ENCODE measurements around the gene ADTRP.

ADTRP gene, protein sequence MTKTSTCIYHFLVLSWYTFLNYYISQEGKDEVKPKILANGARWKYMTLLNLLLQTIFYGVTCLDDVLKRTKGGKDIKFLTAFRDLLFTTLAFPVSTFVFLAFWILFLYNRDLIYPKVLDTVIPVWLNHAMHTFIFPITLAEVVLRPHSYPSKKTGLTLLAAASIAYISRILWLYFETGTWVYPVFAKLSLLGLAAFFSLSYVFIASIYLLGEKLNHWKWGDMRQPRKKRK

DNA sequence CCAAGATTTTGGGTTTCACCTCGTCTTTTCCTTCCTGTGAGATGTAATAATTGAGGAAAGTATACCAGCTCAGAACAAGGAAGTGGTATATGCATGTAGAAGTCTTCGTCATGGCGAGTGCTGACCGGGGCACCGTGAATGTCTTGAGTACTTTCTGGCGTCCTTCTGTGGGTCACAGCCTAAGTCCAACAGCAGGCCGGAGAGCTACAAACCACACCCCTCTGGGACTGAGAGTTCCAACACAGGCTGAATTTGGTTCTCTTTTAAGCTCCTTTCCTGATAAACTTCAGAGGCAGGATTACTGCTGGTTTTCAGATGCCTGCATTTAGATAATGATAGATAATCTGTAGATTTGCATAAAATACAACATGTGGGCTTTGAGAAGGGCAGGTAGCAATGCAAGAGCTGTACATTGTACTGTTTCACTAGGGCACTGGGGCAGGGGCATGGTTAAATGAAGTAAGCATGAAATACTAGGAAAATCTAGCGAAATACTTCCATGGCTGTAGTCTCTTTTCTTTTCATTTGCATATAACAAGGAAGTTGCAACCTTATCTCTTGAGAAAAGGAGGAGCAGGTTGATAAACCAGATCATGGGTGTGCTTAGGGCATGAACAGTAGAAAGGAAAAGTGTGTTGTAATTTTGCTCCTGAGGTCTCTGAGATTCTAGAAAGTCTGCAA, at the start of gene ADTRP:
ADTRP (minus strand) TSS at position 156 of the 681 bp plus-strand sequence; CDS start at position 112, 44 bp downstream.
- no peak for DNase-seq

DNA sequence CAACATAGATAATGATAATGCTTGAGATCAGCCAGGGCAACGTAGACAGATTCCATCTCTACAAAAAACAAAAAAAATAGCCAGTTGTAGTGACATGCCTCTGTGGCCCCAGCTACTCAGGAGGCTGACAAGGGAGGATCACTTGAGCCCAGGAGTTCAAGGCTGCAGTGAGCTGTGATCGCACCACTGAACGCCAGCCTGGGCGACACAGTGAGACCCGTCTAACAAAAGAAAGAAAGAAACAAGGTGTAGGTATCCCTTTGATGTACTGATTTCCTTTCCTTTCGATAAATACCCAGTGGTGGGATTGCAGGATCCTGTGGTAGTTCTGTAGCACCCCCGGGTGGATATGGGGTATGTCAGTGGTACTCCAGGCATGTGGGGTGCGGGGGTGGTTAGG, 48.2 kb upstream of the ADTRP start:
- DNase-seq: no peak

DNA sequence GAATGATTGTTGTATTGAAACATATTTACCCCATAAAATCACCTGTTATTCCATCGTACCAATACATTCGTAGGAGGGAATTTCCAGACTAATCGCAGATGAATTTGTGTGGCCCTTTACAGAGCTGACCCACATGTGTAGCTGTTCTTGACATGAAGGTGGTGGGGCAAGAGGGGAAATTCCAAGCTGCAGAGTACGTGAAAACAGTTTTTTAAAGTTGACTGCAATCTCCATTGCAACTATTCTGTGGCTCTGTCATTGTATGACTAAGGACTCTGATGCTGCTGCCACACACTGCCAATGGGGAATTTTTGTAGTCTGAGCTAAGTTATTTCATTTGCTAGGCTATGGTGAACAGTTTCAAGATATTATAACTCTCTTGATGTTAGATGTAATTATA, 46.4 kb upstream of the ADTRP start:
- DNase-seq: no peak

DNA sequence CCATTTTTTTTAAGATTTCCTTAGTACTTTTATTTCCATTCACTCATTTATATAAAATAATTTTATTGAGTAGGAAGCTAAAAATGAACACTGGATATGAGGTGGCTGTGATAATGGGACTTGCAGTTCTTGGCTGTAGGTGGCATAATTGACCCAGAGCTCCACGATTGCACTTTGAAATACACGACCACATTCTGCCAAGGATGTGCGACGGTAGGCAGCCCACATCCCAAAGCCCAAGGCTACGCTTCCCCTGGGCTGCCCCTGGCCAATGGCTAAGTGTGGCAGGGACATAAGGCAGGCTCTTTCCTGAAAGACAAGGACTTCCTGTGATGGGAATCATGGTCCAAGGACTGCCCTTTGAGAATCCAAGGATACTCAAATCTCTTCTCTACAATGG, 43.7 kb upstream of the ADTRP start:
- no peak for DNase-seq

DNA sequence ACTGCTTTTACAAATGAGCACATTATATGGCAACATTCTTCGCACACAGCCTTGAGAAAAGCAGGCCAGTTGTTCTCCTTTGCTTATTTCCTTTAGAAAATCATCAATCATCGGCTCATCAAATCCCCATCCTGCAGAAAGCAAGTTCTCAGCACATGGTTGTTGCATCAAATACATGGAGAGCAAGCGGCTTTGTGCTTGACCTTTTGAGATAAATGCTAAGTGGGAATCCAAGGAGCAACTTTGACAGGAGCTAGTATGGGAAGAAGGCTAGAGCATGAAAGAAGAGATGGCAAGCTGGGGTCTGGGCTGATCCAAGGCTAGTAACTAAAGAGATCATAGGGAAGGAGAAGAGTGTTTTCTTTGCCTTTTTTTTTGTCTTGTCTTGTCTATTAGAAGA, 43.2 kb upstream of the ADTRP start:
- no peak for DNase-seq

DNA sequence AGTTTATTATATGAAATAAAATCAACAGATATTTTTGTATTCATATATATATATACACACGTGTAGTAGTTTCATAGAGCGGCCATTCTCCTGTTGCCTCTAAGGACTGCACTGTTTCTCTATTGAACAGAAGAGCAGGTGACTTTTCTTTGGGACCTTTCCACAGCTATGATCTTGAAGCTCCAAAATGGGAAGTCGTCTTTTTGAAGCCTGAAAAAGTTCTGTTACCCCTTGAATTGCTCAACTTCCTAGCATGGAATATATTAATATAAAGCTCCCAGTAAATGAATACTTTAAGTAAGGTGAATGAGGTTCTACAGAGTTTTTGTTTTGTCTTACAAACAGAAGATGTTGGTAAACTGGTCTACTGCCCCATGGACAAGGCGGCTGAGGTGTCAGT, 42.2 kb upstream of the ADTRP start:
- no peak for DNase-seq

DNA sequence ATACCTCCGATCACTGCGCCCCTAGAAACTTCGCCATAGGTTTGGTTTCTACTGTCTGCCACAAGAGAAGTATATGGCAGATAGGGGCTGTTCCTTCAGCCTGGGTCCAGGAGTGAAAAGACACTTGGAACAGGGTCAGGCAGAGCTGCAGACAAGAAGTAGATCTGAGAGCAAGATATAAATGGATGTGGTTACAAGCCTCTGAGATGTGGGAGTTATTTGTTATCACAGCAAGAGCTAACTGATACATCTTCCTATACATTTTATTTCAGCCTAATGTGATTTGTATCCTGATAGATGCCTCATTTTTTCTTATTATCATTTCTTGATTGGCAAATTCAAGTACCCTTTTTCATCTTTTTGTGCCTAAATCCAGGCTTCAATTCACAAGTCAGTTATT, 40.9 kb upstream of the ADTRP start:
- no peak for DNase-seq

DNA sequence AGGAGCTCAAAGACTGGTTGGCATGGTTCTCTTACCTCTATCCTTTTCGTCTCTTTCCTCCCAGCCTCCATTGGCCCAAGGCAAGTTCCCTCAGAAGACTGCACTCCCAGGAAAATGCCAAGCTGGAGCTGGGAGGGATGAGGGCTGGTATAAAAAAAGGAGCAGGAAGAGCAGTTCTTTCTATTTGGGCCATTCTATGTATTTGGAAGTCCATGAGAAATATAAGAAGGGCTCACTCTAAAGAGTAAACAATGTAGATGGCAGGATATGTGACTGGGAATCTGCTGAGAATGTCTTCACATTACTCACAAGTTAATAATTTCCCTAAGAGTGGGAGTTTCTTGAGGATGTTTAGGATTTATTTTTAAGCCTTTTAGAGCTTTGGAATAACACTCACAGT, 36.6 kb upstream of the ADTRP start:
- DNase-seq: no peak

DNA sequence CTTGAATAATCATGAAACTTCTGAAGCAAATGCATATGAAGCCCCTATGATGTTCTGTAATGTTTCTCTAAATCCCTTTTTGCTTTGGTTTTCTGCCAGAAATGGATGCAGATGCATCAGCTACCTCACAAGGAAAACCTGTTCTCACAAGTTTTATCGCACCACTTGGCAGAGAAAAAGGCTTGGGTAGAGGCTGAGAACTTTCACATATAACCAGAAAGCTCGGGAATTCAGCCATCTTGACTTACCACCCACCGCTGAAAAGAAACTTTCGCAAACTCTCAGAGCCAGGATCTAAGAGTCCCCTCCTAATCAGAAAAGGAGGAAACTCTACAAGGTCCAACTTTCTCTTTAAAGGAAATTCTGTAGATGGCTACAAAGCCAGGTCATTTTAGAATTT, 36.2 kb upstream of the ADTRP start:
- DNase-seq: no peak

DNA sequence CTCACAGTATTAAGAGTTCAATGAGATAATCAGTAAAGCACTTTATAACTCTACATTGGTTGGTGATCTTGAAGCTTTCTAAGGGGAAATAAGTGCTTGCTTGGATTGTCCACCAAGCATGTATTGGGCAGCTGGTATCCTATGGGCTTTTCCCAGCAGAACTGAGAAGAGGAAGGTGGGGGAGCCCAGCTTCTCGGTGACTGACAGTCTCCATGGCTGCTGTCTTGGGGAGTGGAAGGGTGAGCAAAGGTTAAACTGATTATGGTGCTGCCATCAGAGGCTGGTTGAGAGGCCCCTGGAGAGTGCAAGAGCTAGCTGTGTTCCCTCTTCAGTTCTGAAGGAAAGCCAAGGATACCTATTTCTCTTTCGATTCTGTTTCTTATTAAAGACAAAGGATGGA, 35.5 kb upstream of the ADTRP start:
- no peak for DNase-seq

DNA sequence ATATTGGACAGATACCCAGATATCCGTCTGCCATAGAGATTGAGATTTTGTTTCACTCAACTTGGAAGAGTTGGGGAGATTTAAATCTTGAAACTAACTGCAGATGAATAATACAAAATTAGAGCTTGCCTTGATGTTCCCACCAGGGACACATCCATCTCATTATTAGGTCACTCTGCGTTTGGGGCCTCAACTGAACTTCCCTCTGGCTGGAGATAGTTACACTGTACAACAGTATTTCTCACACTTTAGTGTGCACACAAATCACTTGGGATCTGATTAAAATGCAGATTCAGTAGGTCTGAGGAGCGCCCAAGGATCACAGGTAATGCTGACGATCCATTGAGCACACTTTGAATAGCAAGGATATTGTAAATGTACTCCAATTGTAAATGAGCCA, 35.0 kb upstream of the ADTRP start:
- no peak for DNase-seq

DNA sequence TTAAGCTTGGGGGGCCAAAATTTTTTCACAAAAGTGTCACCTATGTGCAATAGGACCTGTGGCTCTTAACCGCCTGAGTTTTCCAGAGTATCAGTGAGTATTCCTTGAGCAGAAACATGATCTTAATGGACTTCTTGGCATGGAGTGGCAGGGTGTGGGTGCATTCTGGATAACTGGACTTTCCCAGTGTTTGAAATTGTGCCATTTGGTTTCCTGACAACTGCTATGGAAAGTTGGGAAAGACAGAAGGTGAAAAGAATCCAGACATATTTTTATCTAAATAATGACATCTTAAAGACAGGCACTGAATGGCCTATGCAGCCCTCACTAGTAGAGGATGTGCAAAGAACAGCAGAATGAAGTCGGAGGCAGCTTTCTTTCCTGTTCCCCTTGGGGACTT, 34.3 kb upstream of the ADTRP start:
- DNase-seq: no peak

DNA sequence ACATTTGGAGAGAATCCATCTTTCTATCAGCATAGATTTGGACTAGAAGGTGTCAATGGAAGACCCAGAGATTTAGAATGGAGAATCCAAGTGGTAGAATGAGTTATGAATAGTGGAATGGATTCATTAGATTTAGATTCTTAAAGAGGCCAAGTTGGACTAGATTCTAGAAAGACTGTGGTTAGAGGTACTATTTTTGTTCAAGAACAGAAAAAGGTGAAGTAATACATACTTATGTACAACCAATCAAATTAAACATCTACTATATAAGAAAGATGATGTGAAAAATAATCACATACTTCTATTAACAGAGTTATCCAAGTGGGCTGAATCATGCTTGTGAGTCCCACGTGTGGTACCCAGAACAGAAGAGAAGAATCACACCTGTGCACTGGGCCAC, 33.8 kb upstream of the ADTRP start:
- DNase-seq: no peak

DNA sequence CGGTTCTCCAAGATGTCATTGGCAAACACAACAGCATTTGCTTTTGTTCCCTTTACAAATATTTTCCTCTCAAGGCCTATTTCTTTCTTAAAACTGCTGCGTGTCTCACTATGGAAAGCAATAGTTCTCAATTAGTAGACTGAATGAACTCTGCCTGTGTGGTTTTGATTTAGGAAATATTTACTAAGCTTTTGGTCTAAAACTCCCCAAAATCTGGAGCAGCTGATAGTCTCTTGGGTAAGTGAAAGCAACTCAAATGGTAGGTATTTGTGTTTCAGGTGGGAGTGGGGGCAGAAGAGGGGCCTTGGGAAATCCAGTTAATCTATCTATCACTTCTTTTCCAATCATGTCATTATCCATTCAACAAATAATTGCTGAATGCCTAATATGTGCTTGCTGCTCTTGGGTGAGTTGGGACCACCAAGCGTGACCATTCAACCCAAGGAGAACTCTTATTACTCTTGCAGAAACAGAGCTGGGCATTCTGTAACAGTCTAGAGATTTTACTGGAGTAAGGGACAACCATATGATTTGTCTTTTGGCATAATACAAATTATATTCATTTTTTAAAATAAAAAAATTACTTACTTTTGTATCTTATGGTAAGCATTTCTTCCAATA, 33.2 kb upstream of the ADTRP start:
- no peak for DNase-seq

DNA sequence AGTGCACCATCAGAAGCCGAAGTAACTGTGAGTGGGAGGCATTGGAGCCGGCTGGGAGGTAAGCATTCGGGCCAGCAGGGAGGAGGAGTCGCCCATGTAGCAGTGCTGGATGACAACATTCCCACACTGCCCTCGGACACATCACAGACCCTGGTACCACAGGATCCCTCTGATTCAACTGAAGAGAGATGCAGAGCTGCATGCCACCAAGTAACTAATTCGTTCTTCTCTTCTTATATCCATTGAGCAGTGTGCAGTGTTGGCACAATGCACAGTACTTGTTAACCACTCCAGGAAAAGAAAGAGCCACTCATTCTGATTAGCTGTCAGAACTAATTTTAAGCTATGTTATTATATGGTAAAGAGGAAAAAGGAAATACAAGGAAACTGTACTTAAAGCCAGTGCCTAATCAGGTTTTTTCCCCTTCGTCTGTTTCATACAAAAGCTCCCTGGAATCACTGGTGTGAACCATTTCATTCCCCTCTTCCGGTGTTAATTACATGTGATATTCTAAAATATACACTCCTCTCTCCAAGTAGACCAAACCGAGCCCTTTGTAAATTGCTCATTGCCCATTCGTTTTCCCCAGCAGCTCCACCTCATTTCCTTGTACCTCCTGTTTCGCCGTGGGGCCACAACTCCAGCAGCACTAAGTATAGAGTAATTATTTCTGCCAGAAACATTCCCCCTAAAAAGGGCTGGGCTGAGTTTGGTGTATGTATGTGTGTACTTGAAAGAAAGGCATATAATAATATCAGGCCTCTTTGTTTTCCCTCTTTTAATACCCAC, 32.4 kb upstream of the ADTRP start:
- no peak for DNase-seq

DNA sequence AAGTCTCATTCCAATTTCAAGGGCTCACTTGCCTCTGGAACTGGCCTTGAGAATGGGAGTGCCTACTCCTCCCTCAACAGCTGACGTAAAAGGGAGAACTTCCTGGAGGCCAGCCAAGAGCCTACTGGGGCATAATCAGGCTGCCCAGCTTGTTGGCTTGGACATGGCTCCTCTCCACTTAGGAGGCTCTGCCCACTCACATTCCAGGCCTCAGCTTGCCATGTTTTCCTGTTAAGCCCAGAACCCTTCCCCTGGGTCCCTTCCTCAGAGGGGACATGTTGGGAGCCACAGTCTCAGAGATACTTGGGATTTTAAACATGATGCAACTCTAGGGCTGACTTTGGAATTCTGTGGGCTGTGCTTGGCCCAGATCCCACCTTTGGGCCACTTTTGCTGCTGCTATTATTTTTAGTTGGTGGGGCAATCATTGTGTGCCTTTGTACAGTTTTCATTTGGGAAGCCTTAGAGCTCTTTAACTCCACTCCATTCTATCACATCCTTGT, 31.5 kb upstream of the ADTRP start:
- DNase-seq: no peak

DNA sequence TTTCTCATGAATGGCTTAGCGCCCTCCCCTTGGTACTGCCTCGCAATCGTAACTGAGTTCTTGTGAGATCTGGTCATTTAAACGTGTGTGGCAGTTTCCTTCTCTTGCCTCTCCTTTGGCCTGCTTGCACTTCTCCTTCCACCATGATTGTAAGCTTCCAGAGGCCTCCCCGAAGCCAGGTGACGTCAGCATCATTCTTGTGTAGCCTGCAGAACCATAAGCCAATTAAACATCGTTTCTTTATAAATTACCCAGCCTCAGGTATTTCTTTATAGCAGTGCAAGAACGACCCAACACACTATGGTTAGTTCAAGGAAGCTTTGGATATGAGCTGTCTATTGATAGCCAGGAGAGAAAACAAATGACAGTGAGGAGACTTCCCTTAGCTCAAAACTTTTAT, 29.5 kb upstream of the ADTRP start:
- DNase-seq: no peak

DNA sequence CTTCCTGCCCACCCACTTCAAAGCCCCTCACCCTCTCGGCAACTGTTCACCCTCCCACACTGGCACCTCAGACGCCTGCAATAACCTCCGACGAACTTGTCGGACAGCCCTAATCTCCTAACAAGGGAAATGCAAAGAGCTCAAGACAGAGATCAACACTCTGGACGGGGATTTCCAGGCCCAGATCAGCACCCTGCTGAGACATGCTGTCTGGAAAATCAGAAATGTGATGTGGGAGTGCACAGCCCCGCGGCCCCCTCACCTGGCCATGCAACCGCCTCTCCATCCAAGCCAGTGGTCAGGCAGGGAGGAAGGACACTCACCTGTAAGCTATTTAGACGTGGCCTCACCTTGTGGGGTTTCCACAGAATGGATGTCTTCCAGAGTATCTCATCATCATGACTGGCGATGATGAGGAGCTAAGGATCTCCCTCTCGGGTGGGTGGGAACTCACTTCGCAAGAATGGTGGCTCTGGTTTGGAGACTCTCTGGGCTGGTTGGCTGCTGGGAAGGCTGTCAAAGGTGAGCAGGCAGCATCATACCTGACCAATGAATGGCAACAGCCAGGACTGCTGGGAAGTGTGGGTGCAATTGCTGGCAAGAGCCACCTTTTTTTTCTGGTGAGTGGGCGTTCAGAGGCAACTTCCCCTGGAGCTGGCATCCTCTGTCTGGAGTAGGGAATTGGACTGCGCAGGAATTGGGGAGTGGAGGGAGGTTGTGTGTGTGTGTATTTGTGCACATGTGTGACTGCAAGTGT, 28.1 kb upstream of the ADTRP start:
- no peak for DNase-seq

DNA sequence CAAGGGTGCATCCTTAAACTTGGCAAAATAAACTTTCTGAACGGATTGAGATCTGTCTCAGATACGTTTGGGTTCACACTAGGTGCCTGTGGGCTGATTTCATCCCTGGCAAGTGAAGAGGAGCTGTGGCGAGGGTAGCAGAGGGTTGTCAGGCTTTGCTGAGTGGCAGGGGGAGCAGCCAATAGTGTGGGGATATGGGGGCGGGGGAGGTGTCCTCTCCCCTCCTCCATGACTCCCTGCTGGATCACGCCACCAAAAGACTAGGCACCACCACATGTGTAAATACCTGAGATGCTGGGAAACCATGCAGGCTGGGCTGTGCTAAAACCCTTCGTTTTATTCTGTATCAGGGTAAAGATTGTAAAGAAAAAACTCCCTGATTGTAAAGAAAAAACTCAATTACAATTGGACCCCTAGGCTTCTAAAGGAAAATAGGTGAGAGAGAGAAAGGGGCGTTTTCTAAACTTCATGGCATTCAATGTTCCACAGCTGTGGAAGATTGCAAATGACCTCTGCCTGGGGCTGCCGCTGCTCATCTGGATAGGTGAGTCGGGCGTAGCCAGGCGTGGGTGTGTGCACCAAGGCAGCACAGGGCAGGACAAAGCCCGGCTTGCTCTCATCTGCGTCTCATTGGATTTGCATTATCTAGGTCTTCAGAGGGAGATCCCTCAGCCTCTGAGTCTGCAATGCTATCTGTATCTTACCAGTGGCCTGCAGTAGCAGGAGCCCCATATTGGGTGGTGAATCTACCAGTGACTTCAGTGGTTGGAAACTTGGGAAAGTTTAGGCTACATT, 26.9 kb upstream of the ADTRP start:
- no peak for DNase-seq

DNA sequence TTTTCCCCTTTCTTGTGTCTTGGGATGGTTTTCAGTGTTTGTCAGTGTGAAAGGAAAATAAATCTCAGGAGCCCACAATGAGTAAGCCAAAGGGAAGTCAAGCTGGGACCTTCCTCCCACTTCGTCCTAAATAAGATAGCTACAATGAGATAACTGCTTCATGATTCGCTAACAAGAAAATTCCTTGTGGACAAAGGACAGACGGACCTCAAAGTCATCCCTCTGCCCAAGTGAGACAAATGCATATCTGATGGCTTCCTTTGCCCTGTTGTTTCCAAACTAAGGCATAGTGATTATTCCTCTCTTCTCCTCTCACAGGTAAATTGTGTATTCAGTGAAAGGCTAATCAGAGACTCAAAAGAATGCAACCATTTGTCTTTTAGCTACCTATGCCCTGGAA, 26.1 kb upstream of the ADTRP start:
- DNase-seq: no peak

DNA sequence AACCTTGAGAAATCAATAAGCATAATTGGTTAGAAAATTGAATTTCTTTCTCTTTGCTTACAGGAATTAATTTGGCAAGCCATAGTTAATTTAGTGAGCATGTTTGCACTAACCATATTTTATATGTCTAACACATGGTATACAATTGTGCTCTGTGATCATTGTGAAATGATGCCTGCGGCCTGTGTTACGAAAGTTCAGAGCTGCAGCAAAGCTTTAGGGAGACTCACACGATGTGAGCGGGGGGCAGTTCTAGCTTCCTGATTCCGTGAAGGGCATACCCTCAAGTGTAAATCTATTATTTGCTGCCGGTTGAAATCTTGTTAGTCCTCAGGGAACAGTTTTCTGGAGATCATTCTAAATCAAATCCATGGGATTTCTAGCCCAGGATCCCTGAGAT, 25.5 kb upstream of the ADTRP start:
- DNase-seq: no peak

DNA sequence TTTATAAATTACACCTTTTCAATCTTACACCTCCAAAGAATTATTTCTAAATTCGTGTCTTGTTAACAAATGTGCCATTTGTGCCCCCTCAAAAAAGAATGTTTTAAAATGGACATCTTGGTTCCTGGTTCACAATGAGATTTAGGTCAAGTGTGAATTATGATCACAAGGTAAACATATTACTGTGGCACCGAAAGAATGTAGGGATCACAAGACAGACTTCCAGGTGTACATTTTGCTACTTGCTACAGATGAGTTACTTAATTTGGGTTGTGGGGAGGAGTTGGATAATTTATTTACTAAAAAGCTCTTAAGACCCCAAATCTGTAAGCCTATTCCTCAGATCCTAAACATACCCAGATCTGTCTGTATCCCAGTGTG, 25.0 kb upstream of the ADTRP start:
- no peak for DNase-seq
